ENCODE data around the gene CAMTA1. TPM values are rescaled to one million over a fixed set of nuclear protein-coding genes. Genes with fewer than 3 reads are reported as not detected.

The CAMTA1 gene
- total RNA-seq, 2 experiments from 2014 or later: 43.9 to 73.3 TPM

- Histone ChIP-seq H3K9me2 (ENCODE audit: insufficient read depth, low read length) (peaks cover 3% of the 10 kb centered on the region; the same call in 1 of the 2 replicates), H3K79me2 (ENCODE audit: insufficient read depth, low read depth, low read length) (no peaks in the 10 kb centered on the region), H2AFZ (ENCODE audit: low read length) (no peak overlapping the region), H3K9me3 (ENCODE audit: low read length) (no peaks in the 10 kb centered on the region), H3K4me3 (ENCODE audit: low read depth, low read length, poor library complexity, severe bottlenecking) (no peak overlapping the region), H3K27ac (ENCODE audit: low read depth, low read length, poor library complexity, severe bottlenecking) (no peak overlapping the region), H4K20me1 (ENCODE audit: insufficient read depth, low read length) (no peaks in the 10 kb centered on the region), H3K36me3 (ENCODE audit: insufficient read depth, low read length) (no peaks in the 10 kb centered on the region), H3K4me2 (ENCODE audit: low read length) (no peak overlapping the region), H3K4me1 (ENCODE audit: insufficient read depth, low read length, poor library complexity, severe bottlenecking) (no peaks in the 10 kb centered on the region)
- ChIA-PET CTCF (ENCODE audit: unreplicated experiment) (no interaction called here), POLR2A (no interaction called here)
- no peak for TF ChIP-seq EZH2phosphoT487 (IDR thresholded peaks at IDR 0.05; ENCODE audit: borderline replicate concordance, low read depth, low read length)
- TF ChIP-seq, protein P1, sequence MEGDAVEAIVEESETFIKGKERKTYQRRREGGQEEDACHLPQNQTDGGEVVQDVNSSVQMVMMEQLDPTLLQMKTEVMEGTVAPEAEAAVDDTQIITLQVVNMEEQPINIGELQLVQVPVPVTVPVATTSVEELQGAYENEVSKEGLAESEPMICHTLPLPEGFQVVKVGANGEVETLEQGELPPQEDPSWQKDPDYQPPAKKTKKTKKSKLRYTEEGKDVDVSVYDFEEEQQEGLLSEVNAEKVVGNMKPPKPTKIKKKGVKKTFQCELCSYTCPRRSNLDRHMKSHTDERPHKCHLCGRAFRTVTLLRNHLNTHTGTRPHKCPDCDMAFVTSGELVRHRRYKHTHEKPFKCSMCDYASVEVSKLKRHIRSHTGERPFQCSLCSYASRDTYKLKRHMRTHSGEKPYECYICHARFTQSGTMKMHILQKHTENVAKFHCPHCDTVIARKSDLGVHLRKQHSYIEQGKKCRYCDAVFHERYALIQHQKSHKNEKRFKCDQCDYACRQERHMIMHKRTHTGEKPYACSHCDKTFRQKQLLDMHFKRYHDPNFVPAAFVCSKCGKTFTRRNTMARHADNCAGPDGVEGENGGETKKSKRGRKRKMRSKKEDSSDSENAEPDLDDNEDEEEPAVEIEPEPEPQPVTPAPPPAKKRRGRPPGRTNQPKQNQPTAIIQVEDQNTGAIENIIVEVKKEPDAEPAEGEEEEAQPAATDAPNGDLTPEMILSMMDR (conservative IDR thresholded peaks at IDR 0.05; ENCODE audit: low read length): no peak
- intact Hi-C loops (cut with micrococcal nuclease; ENCODE audit: unreplicated experiment): no loop called here
- DNase-seq (ENCODE audit: low spot score): no peak
- no TSS peak for BruUV-seq (replicated peaks)
Measured at GRCh38 chr1:7301664-7301981, 516.4 kb downstream of the CAMTA1 start.

- no peaks in the 10 kb centered on the region for H3K9me3 ChIP-seq (ENCODE audit: low read length)
- BruUV-seq (replicated peaks): no TSS peak
- no peak for DNase-seq (ENCODE audit: low spot score)
- no peaks in the 10 kb centered on the region for H3K36me3 ChIP-seq (ENCODE audit: insufficient read depth, low read length)
- H3K4me3 ChIP-seq (ENCODE audit: low read depth, low read length, poor library complexity, severe bottlenecking): no peak overlapping the region
- ChIA-PET POLR2A (no interaction called here), CTCF (ENCODE audit: unreplicated experiment) (no interaction called here)
- peaks cover 3% of the 10 kb centered on the region; the same call in 1 of the 2 replicates for H3K9me2 ChIP-seq (ENCODE audit: insufficient read depth, low read length)
- H3K27ac ChIP-seq (ENCODE audit: low read depth, low read length, poor library complexity, severe bottlenecking): no peak overlapping the region
- TF ChIP-seq, protein P1 (conservative IDR thresholded peaks at IDR 0.05; ENCODE audit: low read length): no peak
- no peak for TF ChIP-seq EZH2phosphoT487 (IDR thresholded peaks at IDR 0.05; ENCODE audit: borderline replicate concordance, low read depth, low read length)
- H3K4me2 ChIP-seq (ENCODE audit: low read length): no peak overlapping the region
- no peaks in the 10 kb centered on the region for H3K79me2 ChIP-seq (ENCODE audit: insufficient read depth, low read depth, low read length)
- no peak overlapping the region for H2AFZ ChIP-seq (ENCODE audit: low read length)
- H4K20me1 ChIP-seq (ENCODE audit: insufficient read depth, low read length): no peaks in the 10 kb centered on the region
- H3K4me1 ChIP-seq (ENCODE audit: insufficient read depth, low read length, poor library complexity, severe bottlenecking): no peaks in the 10 kb centered on the region
- intact Hi-C loops (cut with micrococcal nuclease; ENCODE audit: unreplicated experiment): no loop called here
Measured at GRCh38 chr1:7302126-7302525, 516.9 kb downstream of the CAMTA1 start.

GRCh38 chr1:7302873-7303272, 517.6 kb downstream of the CAMTA1 start:
- POLR2A ChIA-PET: interaction anchor here (0.6 kb wide), 1 partner anchor 592 kb away, joined by 3 read pairs; no protein-coding TSS in a partner anchor
- Histone ChIP-seq H2AFZ (ENCODE audit: low read length) (no peak overlapping the region), H3K9me2 (ENCODE audit: insufficient read depth, low read length) (peaks cover 3% of the 10 kb centered on the region; the same call in 1 of the 2 replicates), H3K36me3 (ENCODE audit: insufficient read depth, low read length) (no peaks in the 10 kb centered on the region), H3K9me3 (ENCODE audit: low read length) (no peaks in the 10 kb centered on the region), H3K4me2 (ENCODE audit: low read length) (no peak overlapping the region), H3K4me1 (ENCODE audit: insufficient read depth, low read length, poor library complexity, severe bottlenecking) (no peaks in the 10 kb centered on the region), H3K79me2 (ENCODE audit: insufficient read depth, low read depth, low read length) (no peaks in the 10 kb centered on the region), H4K20me1 (ENCODE audit: insufficient read depth, low read length) (no peaks in the 10 kb centered on the region), H3K4me3 (ENCODE audit: low read depth, low read length, poor library complexity, severe bottlenecking) (no peak overlapping the region), H3K27ac (ENCODE audit: low read depth, low read length, poor library complexity, severe bottlenecking) (no peak overlapping the region)
- intact Hi-C loops (cut with micrococcal nuclease; ENCODE audit: unreplicated experiment): no loop called here
- no TSS peak for BruUV-seq (replicated peaks)
- no peak for TF ChIP-seq EZH2phosphoT487 (IDR thresholded peaks at IDR 0.05; ENCODE audit: borderline replicate concordance, low read depth, low read length)
- TF ChIP-seq, protein P1 (conservative IDR thresholded peaks at IDR 0.05; ENCODE audit: low read length): no peak
- DNase-seq (ENCODE audit: low spot score): no peak
- CTCF ChIA-PET (ENCODE audit: unreplicated experiment): no interaction called here
